Activated B cell treated with CpG ODN at 0.5 μM for 24 hours (primary cell): ENCODE data around the gene ST6GALNAC5. TPM values are rescaled to one million over a fixed set of nuclear protein-coding genes. Genes with fewer than 3 reads are reported as not detected.

Source experiments
- ATAC-seq: fragments of 200-7000 bp; cut with Tn5 transposase; one replicate; pipeline ENCODE4 v1.10.0; 2021; ENCODE audit warnings: low read depth, mild to moderate bottlenecking, moderate library complexity
- CTCF ChIA-PET: fragments of 350-600 bp; sonication (Branson Sonifier 250); formaldehyde crosslinking; loops from one replicate; lab custom pipeline; 2021; ENCODE audit warnings: antibody characterized with exemption; lab: Charles Lee
- POLR2A ChIA-PET: fragments of 350-600 bp; sonication (Branson Sonifier 250); formaldehyde crosslinking; loops from one replicate; lab custom pipeline; 2021; ENCODE audit warnings: antibody characterized with exemption; lab: Charles Lee
- DNase-seq: peaks from one replicate; pipeline ENCODE4 v3.0.0; 2022
- H3K27ac Mint-ChIP-seq: one replicate; pipeline ENCODE4 v1.8.0; 2020; ENCODE audit warnings: mixed read lengths
- H3K27me3 Mint-ChIP-seq: one replicate; pipeline ENCODE4 v1.8.0; 2021; ENCODE audit warnings: mixed read lengths
- H3K36me3 Mint-ChIP-seq: one replicate; pipeline ENCODE4 v1.8.0; 2021; ENCODE audit warnings: low read depth, mixed read lengths
- H3K4me1 Mint-ChIP-seq: one replicate; pipeline ENCODE4 v1.8.0; 2021; ENCODE audit warnings: mixed read lengths
- H3K4me3 Mint-ChIP-seq: one replicate; pipeline ENCODE4 v1.8.0; 2020; ENCODE audit warnings: mild to moderate bottlenecking, mixed read lengths
- H3K9me3 Mint-ChIP-seq: one replicate; pipeline ENCODE4 v1.8.0; 2020; ENCODE audit warnings: mixed read lengths
- intact Hi-C: fragments of 100-400 bp; cut with micrococcal nuclease; formaldehyde crosslinking; loops from one replicate; pipeline ENCODE4 v1.15.1; 2024
- total RNA-seq: library from RNA; stranded (reverse); gene quantifications from 2 replicates; pipeline ENCODE4 v1.2.3, GENCODE V29; 2022
- TF ChIP-seq, protein P1 (sequence below): fragments of 200-600 bp; IDR thresholded peaks from one replicate; pipeline ENCODE4 v1.8.0; 2022; ENCODE audit warnings: antibody characterized with exemption, mild to moderate bottlenecking

ST6GALNAC5 gene
- total RNA-seq, 1 donor from 2014 or later: not detected

DNA sequence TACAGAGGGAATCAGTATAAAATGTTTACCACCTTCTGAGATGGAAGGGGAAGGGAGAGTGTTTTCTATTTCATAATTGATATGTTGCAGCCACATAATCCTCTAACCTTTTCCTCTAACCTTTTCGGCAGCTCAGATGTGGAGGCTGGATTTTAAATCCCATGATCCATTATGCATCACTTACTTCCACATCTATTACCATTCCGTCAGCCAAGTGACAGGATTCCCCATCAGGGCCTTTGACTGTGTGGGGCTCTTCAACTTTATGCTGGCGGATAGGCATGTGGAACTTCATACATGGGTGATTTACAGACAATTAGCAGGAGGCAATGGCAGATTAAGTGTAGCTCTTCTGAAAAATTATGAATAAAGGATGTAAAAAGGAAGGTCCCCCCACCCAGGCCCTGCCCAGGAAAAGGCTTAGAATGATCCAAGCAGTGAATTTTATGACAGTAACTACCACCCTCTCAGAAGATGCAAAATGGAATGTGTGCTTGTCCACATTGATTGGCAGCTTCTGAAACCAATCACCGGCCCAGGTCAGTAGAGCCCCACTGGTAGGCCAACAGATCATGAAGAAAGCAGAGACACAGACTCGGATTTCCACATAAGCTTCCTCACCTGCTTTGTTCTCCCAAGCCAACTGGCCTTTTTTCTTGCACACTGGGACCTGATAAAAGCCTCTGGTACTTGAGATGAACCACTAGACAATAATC lies 147.0 kb downstream of the ST6GALNAC5 start:
- no peak overlapping the region for H3K27ac Mint-ChIP-seq
- no peaks in the 10 kb centered on the region for H3K9me3 Mint-ChIP-seq
- H3K36me3 Mint-ChIP-seq: no peaks in the 10 kb centered on the region
- ATAC-seq (no peak), DNase-seq (no peak)
- intact Hi-C loops: no loop called here
- H3K4me3 Mint-ChIP-seq: no peak overlapping the region
- ChIA-PET CTCF (no interaction called here), POLR2A (no interaction called here)
- TF ChIP-seq, protein P1, sequence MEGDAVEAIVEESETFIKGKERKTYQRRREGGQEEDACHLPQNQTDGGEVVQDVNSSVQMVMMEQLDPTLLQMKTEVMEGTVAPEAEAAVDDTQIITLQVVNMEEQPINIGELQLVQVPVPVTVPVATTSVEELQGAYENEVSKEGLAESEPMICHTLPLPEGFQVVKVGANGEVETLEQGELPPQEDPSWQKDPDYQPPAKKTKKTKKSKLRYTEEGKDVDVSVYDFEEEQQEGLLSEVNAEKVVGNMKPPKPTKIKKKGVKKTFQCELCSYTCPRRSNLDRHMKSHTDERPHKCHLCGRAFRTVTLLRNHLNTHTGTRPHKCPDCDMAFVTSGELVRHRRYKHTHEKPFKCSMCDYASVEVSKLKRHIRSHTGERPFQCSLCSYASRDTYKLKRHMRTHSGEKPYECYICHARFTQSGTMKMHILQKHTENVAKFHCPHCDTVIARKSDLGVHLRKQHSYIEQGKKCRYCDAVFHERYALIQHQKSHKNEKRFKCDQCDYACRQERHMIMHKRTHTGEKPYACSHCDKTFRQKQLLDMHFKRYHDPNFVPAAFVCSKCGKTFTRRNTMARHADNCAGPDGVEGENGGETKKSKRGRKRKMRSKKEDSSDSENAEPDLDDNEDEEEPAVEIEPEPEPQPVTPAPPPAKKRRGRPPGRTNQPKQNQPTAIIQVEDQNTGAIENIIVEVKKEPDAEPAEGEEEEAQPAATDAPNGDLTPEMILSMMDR: no peak
- H3K4me1 Mint-ChIP-seq: no peaks in the 10 kb centered on the region
- H3K27me3 Mint-ChIP-seq: no peaks in the 10 kb centered on the region

DNA sequence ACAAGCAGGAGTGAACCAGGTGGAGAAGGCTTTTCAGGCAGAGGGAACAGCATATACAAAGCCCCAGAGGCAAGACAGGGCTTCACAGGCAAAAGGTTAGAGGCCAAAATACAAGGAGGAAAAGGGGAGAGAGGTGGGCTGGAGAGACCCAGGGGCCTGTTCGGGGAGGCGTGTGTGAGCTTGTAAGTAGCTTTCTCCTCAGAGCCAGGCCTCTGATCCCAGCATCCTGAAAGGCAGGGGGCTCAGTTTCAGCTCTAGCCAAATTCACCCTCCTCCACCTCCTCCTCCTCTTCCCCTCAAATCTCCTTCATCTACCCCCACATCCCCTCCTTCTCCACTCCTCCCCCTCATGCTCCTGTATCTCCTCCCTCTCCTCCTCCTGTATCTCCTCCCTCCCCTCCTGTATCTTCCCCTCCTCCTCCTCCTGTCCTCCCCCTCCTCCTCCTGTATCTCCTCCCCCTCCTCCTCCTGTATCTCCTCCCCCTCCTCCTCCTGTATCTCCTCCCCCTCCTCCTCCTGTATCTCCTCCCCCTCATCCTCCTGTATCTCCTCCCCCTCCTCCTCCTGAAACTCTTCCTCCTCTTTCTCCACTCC lies 148.6 kb downstream of the ST6GALNAC5 start:
- TF ChIP-seq, protein P1: no peak
- intact Hi-C loops: no loop called here
- DNase-seq (no peak), ATAC-seq (no peak)
- no peak overlapping the region for H3K4me3 Mint-ChIP-seq
- ChIA-PET CTCF (no interaction called here), POLR2A (no interaction called here)
- H3K36me3 Mint-ChIP-seq: no peaks in the 10 kb centered on the region
- no peaks in the 10 kb centered on the region for H3K27me3 Mint-ChIP-seq
- no peaks in the 10 kb centered on the region for H3K4me1 Mint-ChIP-seq
- H3K9me3 Mint-ChIP-seq: no peaks in the 10 kb centered on the region
- H3K27ac Mint-ChIP-seq: no peak overlapping the region

DNA sequence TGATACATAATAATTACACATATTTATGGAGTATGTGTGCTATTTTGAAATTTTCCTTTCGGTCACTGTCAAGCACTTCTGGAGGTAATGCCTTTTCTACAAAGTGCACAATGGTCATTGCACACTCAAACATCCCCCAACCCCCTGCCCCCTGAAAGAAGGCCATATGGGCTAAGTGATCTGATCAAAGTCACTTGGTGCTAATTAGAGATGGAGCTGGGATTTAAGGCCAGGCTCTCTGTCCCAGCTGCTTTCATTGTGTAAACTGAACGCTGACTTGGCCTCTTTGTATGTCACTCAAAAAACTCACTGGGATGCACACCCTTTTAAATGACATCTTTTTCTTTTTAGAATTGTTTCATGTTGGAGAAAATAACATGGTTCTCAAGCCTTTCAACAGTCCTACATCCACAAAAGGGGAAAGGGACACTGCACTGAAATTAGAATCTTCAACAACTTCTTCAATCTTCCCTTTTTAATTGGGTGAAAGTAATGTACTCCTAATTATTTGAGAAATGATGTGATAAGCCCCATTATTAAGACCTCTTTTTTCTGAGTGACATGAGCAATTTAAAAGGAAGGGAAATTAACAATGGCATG lies 149.2 kb downstream of the ST6GALNAC5 start:
- TF ChIP-seq, protein P1: no peak
- Mint-ChIP-seq H3K4me3 (no peak overlapping the region), H3K4me1 (no peaks in the 10 kb centered on the region), H3K27me3 (no peaks in the 10 kb centered on the region), H3K9me3 (no peaks in the 10 kb centered on the region), H3K36me3 (no peaks in the 10 kb centered on the region), H3K27ac (no peak overlapping the region)
- DNase-seq: no peak
- no peak for ATAC-seq
- intact Hi-C loops: no loop called here
- ChIA-PET POLR2A (no interaction called here), CTCF (no interaction called here)

DNA sequence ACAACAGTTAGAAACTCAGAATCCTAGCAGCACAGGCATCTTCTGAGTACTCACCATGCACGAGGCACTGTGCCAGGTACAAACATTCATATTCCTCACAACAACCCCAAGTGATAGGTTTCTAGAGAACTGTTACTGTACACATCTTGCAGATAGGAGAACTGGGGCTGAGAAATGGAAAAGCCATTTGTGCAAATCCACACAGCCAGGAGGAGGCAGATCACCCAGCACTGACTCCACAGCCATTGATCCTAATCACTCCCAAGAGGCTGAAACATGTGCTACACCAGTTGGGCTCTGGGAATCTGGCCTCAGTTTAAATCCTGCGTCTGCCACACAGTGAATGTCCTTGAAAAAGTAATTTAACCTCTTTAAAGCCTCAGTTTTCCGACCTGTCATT lies 151.0 kb downstream of the ST6GALNAC5 start:
- no peak for DNase-seq
- intact Hi-C loops: no loop called here
- ChIA-PET CTCF (no interaction called here), POLR2A (no interaction called here)
- H3K4me3 Mint-ChIP-seq: no peak overlapping the region
- H3K9me3 Mint-ChIP-seq: no peaks in the 10 kb centered on the region
- no peaks in the 10 kb centered on the region for H3K36me3 Mint-ChIP-seq
- ATAC-seq: no peak
- no peaks in the 10 kb centered on the region for H3K27me3 Mint-ChIP-seq
- TF ChIP-seq, protein P1: no peak
- H3K4me1 Mint-ChIP-seq: no peaks in the 10 kb centered on the region
- H3K27ac Mint-ChIP-seq: no peak overlapping the region

DNA sequence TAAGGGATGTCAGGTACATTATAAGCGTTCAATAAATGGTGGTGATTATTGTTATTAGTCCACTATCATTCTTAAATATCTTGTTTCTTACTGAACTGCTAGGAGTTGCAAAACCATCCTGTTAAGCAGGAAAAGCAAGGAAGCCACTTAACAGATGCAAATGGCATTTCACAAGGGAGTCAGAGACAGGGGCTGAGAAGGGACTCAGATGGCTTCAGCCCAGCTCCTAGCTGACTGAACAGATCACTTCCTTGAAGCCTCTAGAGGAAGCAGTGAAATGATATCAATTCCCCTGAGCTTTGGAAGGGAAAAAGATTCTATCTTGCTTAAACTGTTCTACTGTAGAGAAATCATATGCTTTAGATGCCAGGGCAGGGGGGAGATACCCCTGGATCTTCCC lies 151.5 kb downstream of the ST6GALNAC5 start:
- no peak overlapping the region for H3K27ac Mint-ChIP-seq
- no peak overlapping the region for H3K4me3 Mint-ChIP-seq
- ATAC-seq: no peak
- intact Hi-C loops: no loop called here
- TF ChIP-seq, protein P1: no peak
- ChIA-PET CTCF (no interaction called here), POLR2A (no interaction called here)
- H3K27me3 Mint-ChIP-seq: no peaks in the 10 kb centered on the region
- DNase-seq: no peak
- H3K36me3 Mint-ChIP-seq: no peaks in the 10 kb centered on the region
- no peaks in the 10 kb centered on the region for H3K4me1 Mint-ChIP-seq
- H3K9me3 Mint-ChIP-seq: no peaks in the 10 kb centered on the region
